Measurements from ENCODE around the gene STK10. TPM values are rescaled to one million over a fixed set of nuclear protein-coding genes. Genes with fewer than 3 reads are reported as not detected.

The STK10 gene
- total and polyA plus RNA-seq, 2 experiments from 2014 or later, result 7.5 to 17.8 TPM

DNA sequence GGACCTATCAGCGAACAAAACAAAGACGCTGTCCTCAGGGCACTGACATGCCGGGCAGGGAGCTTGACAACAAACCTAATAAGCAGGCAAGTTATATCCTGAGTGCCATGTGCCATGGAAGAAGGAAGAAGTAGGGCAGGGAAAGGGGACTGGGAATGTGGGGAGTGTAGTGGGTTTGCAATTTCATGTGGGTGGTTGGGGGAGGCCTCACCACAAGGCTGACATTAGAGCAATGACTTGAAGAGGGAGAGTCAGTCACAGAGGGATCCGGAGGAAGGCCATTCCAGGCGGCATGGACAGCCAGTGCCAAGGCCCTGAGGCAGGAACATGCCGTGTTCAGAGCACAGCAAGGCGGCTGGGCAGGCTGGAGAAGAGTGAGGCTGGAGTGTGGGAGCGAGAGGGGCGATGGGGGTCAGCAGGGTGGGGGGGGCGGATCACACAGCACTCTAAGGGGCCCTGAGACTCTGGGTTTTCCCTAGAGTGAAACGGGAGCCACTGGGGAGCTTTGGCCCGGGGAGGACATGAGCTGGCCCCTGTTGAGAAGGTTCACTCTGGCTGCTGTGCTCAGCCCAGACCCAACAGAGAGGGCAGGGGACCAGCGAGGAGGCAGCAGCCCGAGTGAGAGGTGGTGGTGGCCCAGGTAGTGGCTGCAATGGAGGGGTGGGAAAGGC, 86.3 kb downstream of the STK10 start:
- no peaks in the 10 kb centered on the region for H3K27me3 ChIP-seq (ENCODE audit: insufficient read depth)
- DNase-seq (ENCODE audit: low spot score), result no peak
- H3K4me3 ChIP-seq, result no peak overlapping the region
- H3F3A ChIP-seq (replicated peaks; ENCODE audit: low read depth), result peaks cover 20% of the 10 kb centered on the region
- Mint-ChIP-seq H3K4me1 (peaks cover 26% of the 10 kb centered on the region), H3K27me3 (ENCODE audit: insufficient read depth, low read depth, poor library complexity) (peaks cover 4% of the 10 kb centered on the region), H3K4me3 (no peak overlapping the region), H3K27ac (peak overlapping the region; percentile 50), H3K9me3 (no peaks in the 10 kb centered on the region), H3K36me3 (ENCODE audit: low read depth) (peaks cover 3% of the 10 kb centered on the region; the same call in 2 of the 3 replicates)
- no peaks in the 10 kb centered on the region for H3K36me3 ChIP-seq (ENCODE audit: insufficient read depth)
- H4K20me1 ChIP-seq (replicated peaks; ENCODE audit: insufficient read depth), result no peaks in the 10 kb centered on the region; the same call in 1 of the 2 replicates
- no peak overlapping the region for H3K4me2 ChIP-seq
- no peak for TF ChIP-seq CREB1 (CRISPR knock-in tag; IDR thresholded peaks at IDR 0.05; ENCODE audit: low read depth)
- TF ChIP-seq, protein P1, sequence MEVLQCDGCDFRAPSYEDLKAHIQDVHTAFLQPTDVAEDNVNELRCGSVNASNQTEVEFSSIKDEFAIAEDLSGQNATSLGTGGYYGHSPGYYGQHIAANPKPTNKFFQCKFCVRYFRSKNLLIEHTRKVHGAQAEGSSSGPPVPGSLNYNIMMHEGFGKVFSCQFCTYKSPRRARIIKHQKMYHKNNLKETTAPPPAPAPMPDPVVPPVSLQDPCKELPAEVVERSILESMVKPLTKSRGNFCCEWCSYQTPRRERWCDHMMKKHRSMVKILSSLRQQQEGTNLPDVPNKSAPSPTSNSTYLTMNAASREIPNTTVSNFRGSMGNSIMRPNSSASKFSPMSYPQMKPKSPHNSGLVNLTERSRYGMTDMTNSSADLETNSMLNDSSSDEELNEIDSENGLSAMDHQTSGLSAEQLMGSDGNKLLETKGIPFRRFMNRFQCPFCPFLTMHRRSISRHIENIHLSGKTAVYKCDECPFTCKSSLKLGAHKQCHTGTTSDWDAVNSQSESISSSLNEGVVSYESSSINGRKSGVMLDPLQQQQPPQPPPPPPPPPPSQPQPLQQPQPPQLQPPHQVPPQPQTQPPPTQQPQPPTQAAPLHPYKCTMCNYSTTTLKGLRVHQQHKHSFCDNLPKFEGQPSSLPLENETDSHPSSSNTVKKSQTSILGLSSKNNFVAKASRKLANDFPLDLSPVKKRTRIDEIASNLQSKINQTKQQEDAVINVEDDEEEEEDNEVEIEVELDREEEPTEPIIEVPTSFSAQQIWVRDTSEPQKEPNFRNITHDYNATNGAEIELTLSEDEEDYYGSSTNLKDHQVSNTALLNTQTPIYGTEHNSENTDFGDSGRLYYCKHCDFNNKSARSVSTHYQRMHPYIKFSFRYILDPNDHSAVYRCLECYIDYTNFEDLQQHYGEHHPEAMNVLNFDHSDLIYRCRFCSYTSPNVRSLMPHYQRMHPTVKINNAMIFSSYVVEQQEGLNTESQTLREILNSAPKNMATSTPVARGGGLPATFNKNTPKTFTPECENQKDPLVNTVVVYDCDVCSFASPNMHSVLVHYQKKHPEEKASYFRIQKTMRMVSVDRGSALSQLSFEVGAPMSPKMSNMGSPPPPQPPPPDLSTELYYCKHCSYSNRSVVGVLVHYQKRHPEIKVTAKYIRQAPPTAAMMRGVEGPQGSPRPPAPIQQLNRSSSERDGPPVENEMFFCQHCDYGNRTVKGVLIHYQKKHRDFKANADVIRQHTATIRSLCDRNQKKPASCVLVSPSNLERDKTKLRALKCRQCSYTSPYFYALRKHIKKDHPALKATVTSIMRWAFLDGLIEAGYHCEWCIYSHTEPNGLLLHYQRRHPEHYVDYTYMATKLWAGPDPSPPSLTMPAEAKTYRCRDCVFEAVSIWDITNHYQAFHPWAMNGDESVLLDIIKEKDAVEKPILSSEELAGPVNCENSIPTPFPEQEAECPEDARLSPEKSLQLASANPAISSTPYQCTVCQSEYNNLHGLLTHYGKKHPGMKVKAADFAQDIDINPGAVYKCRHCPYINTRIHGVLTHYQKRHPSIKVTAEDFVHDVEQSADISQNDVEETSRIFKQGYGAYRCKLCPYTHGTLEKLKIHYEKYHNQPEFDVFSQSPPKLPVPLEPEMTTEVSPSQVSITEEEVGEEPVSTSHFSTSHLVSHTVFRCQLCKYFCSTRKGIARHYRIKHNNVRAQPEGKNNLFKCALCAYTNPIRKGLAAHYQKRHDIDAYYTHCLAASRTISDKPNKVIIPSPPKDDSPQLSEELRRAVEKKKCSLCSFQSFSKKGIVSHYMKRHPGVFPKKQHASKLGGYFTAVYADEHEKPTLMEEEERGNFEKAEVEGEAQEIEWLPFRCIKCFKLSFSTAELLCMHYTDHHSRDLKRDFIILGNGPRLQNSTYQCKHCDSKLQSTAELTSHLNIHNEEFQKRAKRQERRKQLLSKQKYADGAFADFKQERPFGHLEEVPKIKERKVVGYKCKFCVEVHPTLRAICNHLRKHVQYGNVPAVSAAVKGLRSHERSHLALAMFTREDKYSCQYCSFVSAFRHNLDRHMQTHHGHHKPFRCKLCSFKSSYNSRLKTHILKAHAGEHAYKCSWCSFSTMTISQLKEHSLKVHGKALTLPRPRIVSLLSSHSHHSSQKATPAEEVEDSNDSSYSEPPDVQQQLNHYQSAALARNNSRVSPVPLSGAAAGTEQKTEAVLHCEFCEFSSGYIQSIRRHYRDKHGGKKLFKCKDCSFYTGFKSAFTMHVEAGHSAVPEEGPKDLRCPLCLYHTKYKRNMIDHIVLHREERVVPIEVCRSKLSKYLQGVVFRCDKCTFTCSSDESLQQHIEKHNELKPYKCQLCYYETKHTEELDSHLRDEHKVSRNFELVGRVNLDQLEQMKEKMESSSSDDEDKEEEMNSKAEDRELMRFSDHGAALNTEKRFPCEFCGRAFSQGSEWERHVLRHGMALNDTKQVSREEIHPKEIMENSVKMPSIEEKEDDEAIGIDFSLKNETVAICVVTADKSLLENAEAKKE (CRISPR knock-in tag; IDR thresholded peaks at IDR 0.05), result no peak
- no peak for TF ChIP-seq POLR2AphosphoS5 (IDR thresholded peaks at IDR 0.05; ENCODE audit: low read depth)
- no peak for TF ChIP-seq EZH2 (IDR thresholded peaks at IDR 0.05; ENCODE audit: low read depth, unreplicated experiment)
- no peak for TF ChIP-seq ZNF331 (CRISPR knock-in tag; IDR thresholded peaks at IDR 0.05; ENCODE audit: low read depth)
- no peak for TF ChIP-seq EZH2phosphoT487 (IDR thresholded peaks at IDR 0.05; ENCODE audit: unreplicated experiment)
- TF ChIP-seq, protein P2, sequence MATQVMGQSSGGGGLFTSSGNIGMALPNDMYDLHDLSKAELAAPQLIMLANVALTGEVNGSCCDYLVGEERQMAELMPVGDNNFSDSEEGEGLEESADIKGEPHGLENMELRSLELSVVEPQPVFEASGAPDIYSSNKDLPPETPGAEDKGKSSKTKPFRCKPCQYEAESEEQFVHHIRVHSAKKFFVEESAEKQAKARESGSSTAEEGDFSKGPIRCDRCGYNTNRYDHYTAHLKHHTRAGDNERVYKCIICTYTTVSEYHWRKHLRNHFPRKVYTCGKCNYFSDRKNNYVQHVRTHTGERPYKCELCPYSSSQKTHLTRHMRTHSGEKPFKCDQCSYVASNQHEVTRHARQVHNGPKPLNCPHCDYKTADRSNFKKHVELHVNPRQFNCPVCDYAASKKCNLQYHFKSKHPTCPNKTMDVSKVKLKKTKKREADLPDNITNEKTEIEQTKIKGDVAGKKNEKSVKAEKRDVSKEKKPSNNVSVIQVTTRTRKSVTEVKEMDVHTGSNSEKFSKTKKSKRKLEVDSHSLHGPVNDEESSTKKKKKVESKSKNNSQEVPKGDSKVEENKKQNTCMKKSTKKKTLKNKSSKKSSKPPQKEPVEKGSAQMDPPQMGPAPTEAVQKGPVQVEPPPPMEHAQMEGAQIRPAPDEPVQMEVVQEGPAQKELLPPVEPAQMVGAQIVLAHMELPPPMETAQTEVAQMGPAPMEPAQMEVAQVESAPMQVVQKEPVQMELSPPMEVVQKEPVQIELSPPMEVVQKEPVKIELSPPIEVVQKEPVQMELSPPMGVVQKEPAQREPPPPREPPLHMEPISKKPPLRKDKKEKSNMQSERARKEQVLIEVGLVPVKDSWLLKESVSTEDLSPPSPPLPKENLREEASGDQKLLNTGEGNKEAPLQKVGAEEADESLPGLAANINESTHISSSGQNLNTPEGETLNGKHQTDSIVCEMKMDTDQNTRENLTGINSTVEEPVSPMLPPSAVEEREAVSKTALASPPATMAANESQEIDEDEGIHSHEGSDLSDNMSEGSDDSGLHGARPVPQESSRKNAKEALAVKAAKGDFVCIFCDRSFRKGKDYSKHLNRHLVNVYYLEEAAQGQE (IDR thresholded peaks at IDR 0.05; ENCODE audit: unreplicated experiment), result no peak
- TF ChIP-seq, protein P3, sequence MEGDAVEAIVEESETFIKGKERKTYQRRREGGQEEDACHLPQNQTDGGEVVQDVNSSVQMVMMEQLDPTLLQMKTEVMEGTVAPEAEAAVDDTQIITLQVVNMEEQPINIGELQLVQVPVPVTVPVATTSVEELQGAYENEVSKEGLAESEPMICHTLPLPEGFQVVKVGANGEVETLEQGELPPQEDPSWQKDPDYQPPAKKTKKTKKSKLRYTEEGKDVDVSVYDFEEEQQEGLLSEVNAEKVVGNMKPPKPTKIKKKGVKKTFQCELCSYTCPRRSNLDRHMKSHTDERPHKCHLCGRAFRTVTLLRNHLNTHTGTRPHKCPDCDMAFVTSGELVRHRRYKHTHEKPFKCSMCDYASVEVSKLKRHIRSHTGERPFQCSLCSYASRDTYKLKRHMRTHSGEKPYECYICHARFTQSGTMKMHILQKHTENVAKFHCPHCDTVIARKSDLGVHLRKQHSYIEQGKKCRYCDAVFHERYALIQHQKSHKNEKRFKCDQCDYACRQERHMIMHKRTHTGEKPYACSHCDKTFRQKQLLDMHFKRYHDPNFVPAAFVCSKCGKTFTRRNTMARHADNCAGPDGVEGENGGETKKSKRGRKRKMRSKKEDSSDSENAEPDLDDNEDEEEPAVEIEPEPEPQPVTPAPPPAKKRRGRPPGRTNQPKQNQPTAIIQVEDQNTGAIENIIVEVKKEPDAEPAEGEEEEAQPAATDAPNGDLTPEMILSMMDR (conservative IDR thresholded peaks at IDR 0.05; ENCODE audit: low read depth in 2 of 2), result no peak
- no peak for TF ChIP-seq ZNF114 (CRISPR knock-in tag; IDR thresholded peaks at IDR 0.05)
- TF ChIP-seq NANOG (IDR thresholded peaks at IDR 0.05; ENCODE audit: borderline replicate concordance), result no peak
- TF ChIP-seq STAT1 (IDR thresholded peaks at IDR 0.05; ENCODE audit: unreplicated experiment), result no peak
- no peak for TF ChIP-seq JUNB (IDR thresholded peaks at IDR 0.05; ENCODE audit: unreplicated experiment)
- TF ChIP-seq, protein P4, sequence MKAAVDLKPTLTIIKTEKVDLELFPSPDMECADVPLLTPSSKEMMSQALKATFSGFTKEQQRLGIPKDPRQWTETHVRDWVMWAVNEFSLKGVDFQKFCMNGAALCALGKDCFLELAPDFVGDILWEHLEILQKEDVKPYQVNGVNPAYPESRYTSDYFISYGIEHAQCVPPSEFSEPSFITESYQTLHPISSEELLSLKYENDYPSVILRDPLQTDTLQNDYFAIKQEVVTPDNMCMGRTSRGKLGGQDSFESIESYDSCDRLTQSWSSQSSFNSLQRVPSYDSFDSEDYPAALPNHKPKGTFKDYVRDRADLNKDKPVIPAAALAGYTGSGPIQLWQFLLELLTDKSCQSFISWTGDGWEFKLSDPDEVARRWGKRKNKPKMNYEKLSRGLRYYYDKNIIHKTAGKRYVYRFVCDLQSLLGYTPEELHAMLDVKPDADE (IDR thresholded peaks at IDR 0.05), result no peak
- H3K27ac ChIP-seq (ENCODE audit: low read depth), result no peak overlapping the region
- no peaks in the 10 kb centered on the region for H3K79me2 ChIP-seq (replicated peaks; ENCODE audit: insufficient read depth)
- peaks cover 3% of the 10 kb centered on the region; the same call in 1 of the 2 replicates for H3K9me2 ChIP-seq (ENCODE audit: insufficient read depth)
- no peak for ATAC-seq
- peaks cover 25% of the 10 kb centered on the region for H3K4me1 ChIP-seq (ENCODE audit: insufficient read depth)
- H2AFZ ChIP-seq, result no peak overlapping the region
